K562 (cell line): Measurements from ENCODE around the gene NIPSNAP3A. TPM values are rescaled to one million over a fixed set of nuclear protein-coding genes. Genes with fewer than 3 reads are reported as not detected.

Experiments
- CBX2 ChIP-seq: fragments of 200-600 bp; sonication (generic); IDR thresholded peaks from one replicate; pipeline ENCODE4 v1.6.1; 2012; ENCODE audit warnings: mild to moderate bottlenecking, low read length, inconsistent platforms; ENCODE audit not compliant: insufficient read depth, poor library complexity, severe bottlenecking
- CREB1 ChIP-seq, 2 experiments: sonication (generic) in 1 of 2; formaldehyde crosslinking in 1 of 2; IDR thresholded peaks; 2 replicates each; pipeline versions ENCODE4 v1.6.1 to v1.8.0; 2012 to 2022; ENCODE audit warnings: inconsistent platforms in 1 of 2, mild to moderate bottlenecking in 1 of 2, missing genetic modification reagents in 1 of 2, moderate library complexity in 1 of 2
- E2F5 ChIP-seq: sonication (generic); formaldehyde crosslinking; IDR thresholded peaks from 2 replicates; pipeline ENCODE4 v1.8.0; 2022; ENCODE audit warnings: mild to moderate bottlenecking, missing genetic modification reagents
- EHMT2 ChIP-seq: fragments of 450-650 bp; IDR thresholded peaks from 2 replicates; pipeline ENCODE4 v1.6.1; 2018; ENCODE audit warnings: antibody characterized with exemption
- FOXJ2 ChIP-seq: fragments of 200-800 bp; sonication (Bioruptor generic); IDR thresholded peaks from 2 replicates; pipeline ENCODE4 v1.6.1; 2016; ENCODE audit warnings: missing genetic modification characterization, missing compliant biosample characterization
- JUNB ChIP-seq: fragments of 450-650 bp; formaldehyde crosslinking; conservative IDR thresholded peaks from 2 replicates; pipeline ENCODE4 v1.4.0; 2020; ENCODE audit warnings: mild to moderate bottlenecking
- LCOR ChIP-seq: sonication (generic); formaldehyde crosslinking; IDR thresholded peaks from 2 replicates; pipeline ENCODE4 v1.8.0; 2022; ENCODE audit warnings: mild to moderate bottlenecking, missing genetic modification reagents
- SMC3 ChIP-seq: conservative IDR thresholded peaks from 2 replicates; pipeline ENCODE4 v1.6.1; 2011; ENCODE audit warnings: low read depth, low read length, improper control_type of control experiment; ENCODE audit not compliant: insufficient read depth
- ZBTB40 ChIP-seq, 2 experiments: fragments of 450-650 bp in 1 of 2; sonication (generic) in 1 of 2; formaldehyde crosslinking in 1 of 2; IDR thresholded peaks; 2 replicates each; pipeline versions ENCODE4 v1.7.1 to v1.9.0; 2016 to 2022; ENCODE audit warnings: inconsistent platforms in 1 of 2, mild to moderate bottlenecking in 1 of 2, missing genetic modification reagents in 1 of 2
- ZKSCAN1 ChIP-seq: fragments of 150-350 bp; IDR thresholded peaks from 2 replicates; pipeline ENCODE4 v1.6.1; 2016; ENCODE audit warnings: low read depth, low read length
- polyA plus RNA-seq, 8 experiments: library from polyadenylated mRNA; depleted of rRNA in 4 of 8; stranded (reverse) in 5 of 8; unstranded in 3 of 8; fragments of >200 nt; fragmentation: Nextera tagmentation in 2 of 8; fragmentation: Illumina TruSeq in 1 of 8; extraction: Ambion mirVana in 2 of 8; extraction: Trizol in 1 of 8; gene quantifications; 2 replicates each; pipeline versions ENCODE4 v1.2.1 to v1.2.3, GENCODE V29; 2011 to 2014; ENCODE audit warnings: inconsistent platforms in 1 of 8, missing spikeins in 1 of 8
- total RNA-seq, 7 experiments: library from RNA; depleted of rRNA in 6 of 7; stranded (reverse); fragments of >200 nt in 6 of 7; fragmentation: Illumina TruSeq in 2 of 7; extraction: Trizol in 2 of 7; gene quantifications; 2 replicates each; pipeline versions ENCODE4 v1.2.1 to v1.2.3, GENCODE V29; 2011 to 2021; ENCODE audit warnings: low replicate concordance in 1 of 7

The NIPSNAP3A gene
- total and polyA plus RNA-seq, 9 of the 15 experiments (the other 6 are each of a cell fraction or from before 2014, with no cell fraction given): 25.3 to 132 (median 40.5) TPM

- no peak for TF ChIP-seq ZBTB40 (IDR thresholded peaks at IDR 0.05)
- TF ChIP-seq ZBTB40 (CRISPR knock-in tag; IDR thresholded peaks at IDR 0.05): no peak
- no peak for TF ChIP-seq SMC3
- TF ChIP-seq EHMT2: no peak
- TF ChIP-seq E2F5 (CRISPR knock-in tag): no peak
- TF ChIP-seq CREB1 (IDR thresholded peaks at IDR 0.05): no peak
- TF ChIP-seq CREB1 (CRISPR knock-in tag; IDR thresholded peaks at IDR 0.05): no peak
- no peak for TF ChIP-seq FOXJ2 (tag)
- no peak for TF ChIP-seq CBX2
- TF ChIP-seq JUNB (CRISPR knock-in tag): no peak
- no peak for TF ChIP-seq ZKSCAN1
- no peak for TF ChIP-seq LCOR (CRISPR knock-in tag)
Measured at GRCh38 chr9:104776797-104777196, 29.3 kb downstream of the NIPSNAP3A start (continued).
